Measurements from ENCODE around the gene SMAD5. TPM values are rescaled to one million over a fixed set of nuclear protein-coding genes. Genes with fewer than 3 reads are reported as not detected.

SMAD5 gene
- total and polyA plus RNA-seq, 7 donors: 9.2 to 49.6 (median 35.8) TPM

GRCh38 chr5:136098176-136098575 is 34.5 kb upstream of the SMAD5 start:
- Histone ChIP-seq H3K9me3 (no peaks in the 10 kb centered on the region), H3K4me1 (no peaks in the 10 kb centered on the region), H3K27me3 (ENCODE audit: insufficient read depth in 3 of 3, low read length in 2 of 3) (no peaks in the 10 kb centered on the region), H3K4me3 (no peak overlapping the region), H3K27ac (no peak overlapping the region), H3K36me3 (ENCODE audit: insufficient read depth in 1 of 2, low read depth in 1 of 2) (no peaks in the 10 kb centered on the region)
- no peak for DNase-seq
- ATAC-seq: no peak
- TF ChIP-seq, protein P1, sequence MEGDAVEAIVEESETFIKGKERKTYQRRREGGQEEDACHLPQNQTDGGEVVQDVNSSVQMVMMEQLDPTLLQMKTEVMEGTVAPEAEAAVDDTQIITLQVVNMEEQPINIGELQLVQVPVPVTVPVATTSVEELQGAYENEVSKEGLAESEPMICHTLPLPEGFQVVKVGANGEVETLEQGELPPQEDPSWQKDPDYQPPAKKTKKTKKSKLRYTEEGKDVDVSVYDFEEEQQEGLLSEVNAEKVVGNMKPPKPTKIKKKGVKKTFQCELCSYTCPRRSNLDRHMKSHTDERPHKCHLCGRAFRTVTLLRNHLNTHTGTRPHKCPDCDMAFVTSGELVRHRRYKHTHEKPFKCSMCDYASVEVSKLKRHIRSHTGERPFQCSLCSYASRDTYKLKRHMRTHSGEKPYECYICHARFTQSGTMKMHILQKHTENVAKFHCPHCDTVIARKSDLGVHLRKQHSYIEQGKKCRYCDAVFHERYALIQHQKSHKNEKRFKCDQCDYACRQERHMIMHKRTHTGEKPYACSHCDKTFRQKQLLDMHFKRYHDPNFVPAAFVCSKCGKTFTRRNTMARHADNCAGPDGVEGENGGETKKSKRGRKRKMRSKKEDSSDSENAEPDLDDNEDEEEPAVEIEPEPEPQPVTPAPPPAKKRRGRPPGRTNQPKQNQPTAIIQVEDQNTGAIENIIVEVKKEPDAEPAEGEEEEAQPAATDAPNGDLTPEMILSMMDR (IDR thresholded peaks at IDR 0.05): no peak
- WGBS, 3 donors: 54 to 65% (median 59%) methylated on average over 4 of the region's 4 CpGs
- intact Hi-C loops (cut with DNase I): no loop called here

DNA sequence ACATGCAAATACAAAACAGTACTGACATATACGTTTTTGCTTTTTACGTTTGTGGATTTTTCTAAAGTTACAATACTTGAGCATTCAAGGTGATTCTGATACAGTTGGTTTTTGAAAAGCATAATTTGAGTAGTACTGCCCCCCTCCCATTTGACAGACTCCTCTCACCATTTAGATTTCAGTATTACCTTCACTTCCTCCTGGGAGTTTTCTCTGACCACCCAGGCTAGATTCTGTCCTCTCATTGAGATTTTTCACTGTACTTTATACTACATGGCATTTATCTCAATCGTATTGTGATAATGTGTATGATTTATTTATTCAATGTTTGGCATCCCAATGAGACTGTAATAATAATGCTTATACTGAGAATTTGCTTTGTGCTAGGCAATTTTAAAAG is 32.8 kb upstream of the SMAD5 start:
- Histone ChIP-seq H3K4me3 (no peak overlapping the region), H3K27me3 (ENCODE audit: insufficient read depth in 3 of 3, low read length in 2 of 3) (no peaks in the 10 kb centered on the region), H3K9me3 (no peaks in the 10 kb centered on the region), H3K4me1 (no peaks in the 10 kb centered on the region), H3K36me3 (ENCODE audit: insufficient read depth in 1 of 2, low read depth in 1 of 2) (no peaks in the 10 kb centered on the region), H3K27ac (no peak overlapping the region)
- no peak for ATAC-seq
- no peak for DNase-seq
- intact Hi-C loops (cut with DNase I): no loop called here
- 90 to 94% (median 93%) methylated on average over 3 of the region's 3 CpGs for WGBS, 3 donors
- TF ChIP-seq, protein P1 (IDR thresholded peaks at IDR 0.05): no peak

DNA sequence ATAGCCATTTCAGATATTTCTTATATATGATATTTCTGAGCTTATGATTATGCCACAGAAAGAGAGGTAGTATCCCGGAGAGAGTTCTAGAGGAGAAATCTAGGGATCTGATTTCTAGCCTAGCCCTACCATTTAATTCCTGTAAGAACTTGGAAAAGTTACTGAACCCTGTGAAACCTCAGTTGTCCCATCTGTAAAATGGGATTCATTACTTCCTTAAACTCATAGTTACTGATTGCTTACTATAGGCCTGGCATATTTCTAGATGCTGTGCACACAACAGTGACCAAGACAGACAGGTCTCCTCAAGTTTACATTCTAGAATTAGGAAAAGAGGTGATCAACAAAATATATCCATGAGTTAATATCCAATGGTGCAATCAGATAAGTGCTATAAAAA is 30.8 kb upstream of the SMAD5 start:
- no peak for DNase-seq
- TF ChIP-seq, protein P1 (IDR thresholded peaks at IDR 0.05): no peak
- H3K27me3 ChIP-seq (ENCODE audit: insufficient read depth in 3 of 3, low read length in 2 of 3): no peaks in the 10 kb centered on the region
- no peak for ATAC-seq
- no peaks in the 10 kb centered on the region for H3K9me3 ChIP-seq
- no peak overlapping the region for H3K27ac ChIP-seq
- 95 to 100% (median 97%) methylated on average over 1 of the region's 1 CpG for WGBS, 3 donors
- no peaks in the 10 kb centered on the region for H3K4me1 ChIP-seq
- H3K4me3 ChIP-seq: no peak overlapping the region
- intact Hi-C loops (cut with DNase I): no loop called here
- H3K36me3 ChIP-seq (ENCODE audit: insufficient read depth in 1 of 2, low read depth in 1 of 2): no peaks in the 10 kb centered on the region

DNA sequence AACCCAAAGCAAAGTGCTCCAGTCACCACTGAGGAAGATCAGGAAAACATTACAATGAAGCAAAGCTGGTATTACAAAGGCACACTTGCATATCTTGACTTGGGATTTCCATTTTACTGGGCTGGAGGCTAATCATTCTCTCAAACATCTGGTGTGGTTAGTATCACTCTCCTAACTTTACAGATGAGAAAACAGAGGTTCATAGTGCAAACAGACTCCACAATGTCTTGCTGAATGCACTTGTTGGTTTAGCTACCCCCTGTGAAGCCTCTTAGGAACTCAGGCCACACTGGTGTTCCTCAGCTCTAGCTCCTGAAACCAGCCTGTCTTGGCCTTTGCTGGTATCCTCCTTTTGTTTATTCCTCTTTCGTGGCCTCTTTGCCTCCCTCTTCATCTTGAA is 29.5 kb upstream of the SMAD5 start:
- no peaks in the 10 kb centered on the region for H3K9me3 ChIP-seq
- WGBS, 3 donors: 92 to 100% (median 97%) methylated on average over 1 of the region's 1 CpG
- ATAC-seq (no peak), DNase-seq (no peak)
- H3K27me3 ChIP-seq (ENCODE audit: insufficient read depth in 3 of 3, low read length in 2 of 3): no peaks in the 10 kb centered on the region
- no peak overlapping the region for H3K4me3 ChIP-seq
- no peaks in the 10 kb centered on the region for H3K4me1 ChIP-seq
- H3K27ac ChIP-seq: no peak overlapping the region
- TF ChIP-seq, protein P1 (IDR thresholded peaks at IDR 0.05): no peak
- no peaks in the 10 kb centered on the region for H3K36me3 ChIP-seq (ENCODE audit: insufficient read depth in 1 of 2, low read depth in 1 of 2)
- intact Hi-C loops (cut with DNase I): no loop called here

DNA sequence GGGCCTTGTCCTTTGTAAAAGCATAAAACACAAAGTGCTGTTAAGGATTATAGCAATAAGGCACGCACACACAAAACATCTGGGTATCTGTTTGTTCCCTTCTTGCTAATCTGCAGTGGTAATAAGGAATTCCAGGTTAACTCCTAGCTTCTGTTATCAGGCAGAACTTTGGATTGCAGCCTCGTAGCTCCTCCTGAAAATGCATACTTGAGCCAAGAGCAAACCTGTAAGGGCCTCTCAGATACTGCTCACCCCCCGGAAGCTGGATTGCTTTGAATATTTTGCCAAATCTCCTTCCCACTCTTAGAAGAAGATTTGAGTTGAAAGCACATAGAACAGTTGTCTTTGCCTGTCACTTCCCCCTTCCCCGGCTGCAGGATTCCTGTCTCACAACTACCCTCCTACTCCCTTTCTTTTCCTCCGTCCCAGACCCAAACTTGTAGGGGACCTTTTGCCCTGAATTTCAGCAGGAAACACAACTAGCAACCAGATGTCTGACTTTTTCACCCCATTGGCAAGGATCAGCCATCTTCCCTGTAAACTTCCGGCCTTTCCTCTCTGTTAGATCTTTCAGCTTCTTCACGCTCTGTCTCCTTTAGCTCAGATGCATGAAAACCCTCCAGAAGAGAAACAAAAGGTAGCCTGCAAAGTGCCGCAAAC is 28.2 kb upstream of the SMAD5 start:
- no peaks in the 10 kb centered on the region for H3K9me3 ChIP-seq
- no peak overlapping the region for H3K27ac ChIP-seq
- 51 to 57% (median 56%) methylated on average over 8 of the region's 8 CpGs for WGBS, 3 donors
- intact Hi-C loops (cut with DNase I): no loop called here
- no peaks in the 10 kb centered on the region for H3K27me3 ChIP-seq (ENCODE audit: insufficient read depth in 3 of 3, low read length in 2 of 3)
- H3K36me3 ChIP-seq (ENCODE audit: insufficient read depth in 1 of 2, low read depth in 1 of 2): no peaks in the 10 kb centered on the region
- H3K4me3 ChIP-seq: no peak overlapping the region
- no peaks in the 10 kb centered on the region for H3K4me1 ChIP-seq
- TF ChIP-seq, protein P1 (IDR thresholded peaks at IDR 0.05): no peak
- no peak for ATAC-seq
- DNase-seq: no peak

Measured in psoas muscle (tissue), 8 donors.